HG03159 (cell line): ENCODE data around the gene CCDC74B.
"Not testable (repeated sequence)": the region's sequence is repeated elsewhere in the genome, so short reads cannot be mapped to it uniquely, and the experiment has no call there.

Source experiments
- ATAC-seq: cut with Tn5 transposase; IDR thresholded peaks from one replicate; pipeline ENCODE4 v1.9.1; 2021; ENCODE audit warnings: mild to moderate bottlenecking, moderate library complexity; ENCODE audit not compliant: unreplicated experiment

CCDC74B gene

GRCh38 chr2:130169163-130169562 lies 24.3 kb upstream of the CCDC74B start:
- ATAC-seq: not testable (repeated sequence)

- not testable (repeated sequence) for ATAC-seq
Observed at GRCh38 chr2:130166611-130167010, 21.7 kb upstream of the CCDC74B start.

GRCh38 chr2:130165293-130166016 lies 20.5 kb upstream of the CCDC74B start:
- no peak for ATAC-seq

- no peak for ATAC-seq
Observed at GRCh38 chr2:130162968-130163367, 18.1 kb upstream of the CCDC74B start.

- ATAC-seq: not testable (repeated sequence)
Observed at GRCh38 chr2:130162486-130162885, 17.6 kb upstream of the CCDC74B start.

- ATAC-seq: not testable (repeated sequence)
Observed at GRCh38 chr2:130160838-130161705, 16.2 kb upstream of the CCDC74B start.

GRCh38 chr2:130160131-130160530 lies 15.2 kb upstream of the CCDC74B start:
- ATAC-seq: no peak

- not testable (repeated sequence) for ATAC-seq
Observed at GRCh38 chr2:130159376-130159775, 14.5 kb upstream of the CCDC74B start.

GRCh38 chr2:130158631-130159030 lies 13.7 kb upstream of the CCDC74B start:
- no peak for ATAC-seq

GRCh38 chr2:130157825-130158514 lies 13.1 kb upstream of the CCDC74B start:
- peak; percentile 85 for ATAC-seq

- ATAC-seq: peak; percentile 31
Observed at GRCh38 chr2:130157354-130157753, 12.4 kb upstream of the CCDC74B start.

GRCh38 chr2:130156624-130157004 lies 11.7 kb upstream of the CCDC74B start:
- ATAC-seq: no peak

GRCh38 chr2:130155956-130156623 lies 11.2 kb upstream of the CCDC74B start:
- ATAC-seq: not testable (repeated sequence)

- ATAC-seq: no peak
Observed at GRCh38 chr2:130154773-130155765, 10.2 kb upstream of the CCDC74B start.

GRCh38 chr2:130154423-130154770 lies 9.5 kb upstream of the CCDC74B start:
- not testable (repeated sequence) for ATAC-seq

- ATAC-seq: not testable (repeated sequence)
Observed at GRCh38 chr2:130153721-130154422, 9.0 kb upstream of the CCDC74B start.

- no peak for ATAC-seq
Observed at GRCh38 chr2:130152816-130153595, 8.1 kb upstream of the CCDC74B start.

GRCh38 chr2:130152136-130152815 lies 7.4 kb upstream of the CCDC74B start:
- not testable (repeated sequence) for ATAC-seq
